GM21447 (cell line): Measurements from ENCODE around the gene PCDH7.

Source experiments
- ATAC-seq: cut with Tn5 transposase; IDR thresholded peaks from one replicate; pipeline ENCODE4 v1.9.1; 2021; ENCODE audit not compliant: unreplicated experiment

The PCDH7 gene

GRCh38 chr4:30726090-30726675, 6.0 kb downstream of the PCDH7 start:
- ATAC-seq, result no peak

- no peak for ATAC-seq
These were observed 7.2 kb downstream of the PCDH7 start for GRCh38 chr4:30727409-30727808.

GRCh38 chr4:30728311-30728710, 8.1 kb downstream of the PCDH7 start:
- ATAC-seq, result no peak

- no peak for ATAC-seq
These were observed 23.7 kb downstream of the PCDH7 start for GRCh38 chr4:30743897-30744296.

GRCh38 chr4:30744386-30744785, 24.2 kb downstream of the PCDH7 start:
- no peak for ATAC-seq

GRCh38 chr4:30744957-30745640, 24.9 kb downstream of the PCDH7 start:
- no peak for ATAC-seq

GRCh38 chr4:30746735-30747134, 26.6 kb downstream of the PCDH7 start:
- ATAC-seq, result no peak

GRCh38 chr4:30753316-30753715, 33.1 kb downstream of the PCDH7 start:
- no peak for ATAC-seq

GRCh38 chr4:30754021-30754420, 33.9 kb downstream of the PCDH7 start:
- no peak for ATAC-seq

GRCh38 chr4:30755346-30755745, 35.2 kb downstream of the PCDH7 start:
- no peak for ATAC-seq

GRCh38 chr4:30756553-30756952, 36.4 kb downstream of the PCDH7 start:
- no peak for ATAC-seq

GRCh38 chr4:30757357-30757756, 37.2 kb downstream of the PCDH7 start:
- no peak for ATAC-seq

GRCh38 chr4:30760551-30760950, 40.4 kb downstream of the PCDH7 start:
- no peak for ATAC-seq

- ATAC-seq, result no peak
These were observed 43.2 kb downstream of the PCDH7 start for GRCh38 chr4:30763321-30763727.

GRCh38 chr4:30765022-30765421, 44.9 kb downstream of the PCDH7 start:
- ATAC-seq, result no peak

- no peak for ATAC-seq
These were observed 47.1 kb downstream of the PCDH7 start for GRCh38 chr4:30767147-30767845.

- no peak for ATAC-seq
These were observed 48.1 kb downstream of the PCDH7 start for GRCh38 chr4:30768277-30768676.

- no peak for ATAC-seq
These were observed 48.9 kb downstream of the PCDH7 start for GRCh38 chr4:30769093-30769492.

GRCh38 chr4:30770049-30770549, 49.9 kb downstream of the PCDH7 start:
- no peak for ATAC-seq

GRCh38 chr4:30770812-30771211, 50.6 kb downstream of the PCDH7 start:
- ATAC-seq, result no peak

- ATAC-seq, result no peak
These were observed 56.3 kb downstream of the PCDH7 start for GRCh38 chr4:30776451-30776850.

- no peak for ATAC-seq
These were observed 56.8 kb downstream of the PCDH7 start for GRCh38 chr4:30776921-30777415.
